Measurements from ENCODE around the gene SGCD. TPM values are rescaled to one million over a fixed set of nuclear protein-coding genes. Genes with fewer than 3 reads are reported as not detected.

Gene SGCD
- total RNA-seq, 4 donors from 2014 or later: 5.1 to 8.1 (median 6.5) TPM

GRCh38 chr5:156446526-156446925 lies 119.6 kb downstream of the SGCD start:
- TF ChIP-seq CTCF (IDR thresholded peaks at IDR 0.05; ENCODE audit: low read depth): no peak

GRCh38 chr5:156450778-156451177 lies 123.8 kb downstream of the SGCD start:
- no peak for TF ChIP-seq CTCF (IDR thresholded peaks at IDR 0.05; ENCODE audit: low read depth)

- TF ChIP-seq CTCF (IDR thresholded peaks at IDR 0.05; ENCODE audit: low read depth): no peak
Observed at GRCh38 chr5:156451505-156451904, 124.5 kb downstream of the SGCD start.

- TF ChIP-seq CTCF (IDR thresholded peaks at IDR 0.05; ENCODE audit: low read depth): no peak
Observed at GRCh38 chr5:156456857-156457256, 129.9 kb downstream of the SGCD start.

GRCh38 chr5:156459812-156460385 lies 132.9 kb downstream of the SGCD start:
- TF ChIP-seq CTCF (IDR thresholded peaks at IDR 0.05; ENCODE audit: low read depth): no peak

- no peak for TF ChIP-seq CTCF (IDR thresholded peaks at IDR 0.05; ENCODE audit: low read depth)
Observed at GRCh38 chr5:156460471-156460870, 133.5 kb downstream of the SGCD start.

- TF ChIP-seq CTCF (IDR thresholded peaks at IDR 0.05; ENCODE audit: low read depth): no peak
Observed at GRCh38 chr5:156466871-156467270, 139.9 kb downstream of the SGCD start.
